HL-60 (cell line): ENCODE measurements around the gene GNAT2.

Experiments
- GABPA ChIP-seq: IDR thresholded peaks from 2 replicates; pipeline ENCODE4 v1.6.1; 2012; ENCODE audit warnings: low read depth
- POLR2AphosphoS5 ChIP-seq: IDR thresholded peaks from 2 replicates; pipeline ENCODE4 v1.6.1; 2012; ENCODE audit warnings: low read depth
- SPI1 ChIP-seq: IDR thresholded peaks from 2 replicates; pipeline ENCODE4 v1.6.1; 2012; ENCODE audit warnings: low read depth, mild to moderate bottlenecking, borderline replicate concordance
- TF ChIP-seq, protein P1 (sequence below): IDR thresholded peaks from one replicate; pipeline ENCODE4 v1.5.1; 2011; ENCODE audit warnings: low read length, control low read depth, inconsistent platforms; ENCODE audit not compliant: insufficient read depth
- TF ChIP-seq, protein P2 (sequence below): IDR thresholded peaks from 2 replicates; pipeline ENCODE4 v1.6.1; 2012; ENCODE audit warnings: low read depth; ENCODE audit not compliant: insufficient replicate concordance

DNA sequence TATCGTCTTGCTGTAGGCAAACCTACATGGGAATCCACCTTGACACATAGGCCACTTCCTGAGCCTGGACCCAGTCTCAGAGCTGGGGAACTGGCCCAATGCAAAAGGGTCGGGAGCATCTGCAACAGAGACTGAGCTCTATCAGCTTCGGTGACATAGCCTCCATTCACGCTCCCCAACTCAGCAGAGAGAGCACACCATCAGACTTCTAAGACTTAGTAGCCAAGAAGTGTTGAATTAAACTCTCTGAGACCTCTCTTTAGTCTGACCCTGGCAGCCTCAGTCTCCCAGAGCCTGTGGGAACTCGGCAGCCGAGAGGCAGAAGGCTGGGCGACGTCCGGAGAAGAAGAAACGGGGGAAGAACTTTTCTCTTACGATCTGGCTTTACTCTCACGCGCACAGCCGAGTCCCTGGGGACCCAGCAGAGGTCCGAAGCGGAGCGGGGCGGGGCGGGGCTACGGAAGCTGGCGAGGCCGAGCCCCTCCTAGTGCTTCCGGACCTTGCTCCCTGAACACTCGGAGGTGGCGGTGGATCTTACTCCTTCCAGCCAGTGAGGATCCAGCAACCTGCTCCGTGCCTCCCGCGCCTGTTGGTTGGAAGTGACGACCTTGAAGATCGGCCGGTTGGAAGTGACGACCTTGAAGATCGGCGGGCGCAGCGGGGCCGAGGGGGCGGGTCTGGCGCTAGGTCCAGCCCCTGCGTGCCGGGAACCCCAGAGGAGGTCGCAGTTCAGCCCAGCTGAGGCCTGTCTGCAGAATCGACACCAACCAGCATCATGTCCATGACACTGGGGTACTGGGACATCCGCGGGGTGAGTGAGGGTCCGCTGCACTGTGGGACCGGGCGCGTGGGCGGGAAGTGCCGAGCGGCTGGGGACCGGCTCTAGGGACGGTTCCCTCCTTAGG is 36.5 kb upstream of the GNAT2 start, which contains the start of gene GSTM4:
- TF ChIP-seq, protein P1, sequence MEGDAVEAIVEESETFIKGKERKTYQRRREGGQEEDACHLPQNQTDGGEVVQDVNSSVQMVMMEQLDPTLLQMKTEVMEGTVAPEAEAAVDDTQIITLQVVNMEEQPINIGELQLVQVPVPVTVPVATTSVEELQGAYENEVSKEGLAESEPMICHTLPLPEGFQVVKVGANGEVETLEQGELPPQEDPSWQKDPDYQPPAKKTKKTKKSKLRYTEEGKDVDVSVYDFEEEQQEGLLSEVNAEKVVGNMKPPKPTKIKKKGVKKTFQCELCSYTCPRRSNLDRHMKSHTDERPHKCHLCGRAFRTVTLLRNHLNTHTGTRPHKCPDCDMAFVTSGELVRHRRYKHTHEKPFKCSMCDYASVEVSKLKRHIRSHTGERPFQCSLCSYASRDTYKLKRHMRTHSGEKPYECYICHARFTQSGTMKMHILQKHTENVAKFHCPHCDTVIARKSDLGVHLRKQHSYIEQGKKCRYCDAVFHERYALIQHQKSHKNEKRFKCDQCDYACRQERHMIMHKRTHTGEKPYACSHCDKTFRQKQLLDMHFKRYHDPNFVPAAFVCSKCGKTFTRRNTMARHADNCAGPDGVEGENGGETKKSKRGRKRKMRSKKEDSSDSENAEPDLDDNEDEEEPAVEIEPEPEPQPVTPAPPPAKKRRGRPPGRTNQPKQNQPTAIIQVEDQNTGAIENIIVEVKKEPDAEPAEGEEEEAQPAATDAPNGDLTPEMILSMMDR = no peak
- TF ChIP-seq GABPA (no peak), POLR2AphosphoS5 (no peak), SPI1 (no peak)
- TF ChIP-seq, protein P2, sequence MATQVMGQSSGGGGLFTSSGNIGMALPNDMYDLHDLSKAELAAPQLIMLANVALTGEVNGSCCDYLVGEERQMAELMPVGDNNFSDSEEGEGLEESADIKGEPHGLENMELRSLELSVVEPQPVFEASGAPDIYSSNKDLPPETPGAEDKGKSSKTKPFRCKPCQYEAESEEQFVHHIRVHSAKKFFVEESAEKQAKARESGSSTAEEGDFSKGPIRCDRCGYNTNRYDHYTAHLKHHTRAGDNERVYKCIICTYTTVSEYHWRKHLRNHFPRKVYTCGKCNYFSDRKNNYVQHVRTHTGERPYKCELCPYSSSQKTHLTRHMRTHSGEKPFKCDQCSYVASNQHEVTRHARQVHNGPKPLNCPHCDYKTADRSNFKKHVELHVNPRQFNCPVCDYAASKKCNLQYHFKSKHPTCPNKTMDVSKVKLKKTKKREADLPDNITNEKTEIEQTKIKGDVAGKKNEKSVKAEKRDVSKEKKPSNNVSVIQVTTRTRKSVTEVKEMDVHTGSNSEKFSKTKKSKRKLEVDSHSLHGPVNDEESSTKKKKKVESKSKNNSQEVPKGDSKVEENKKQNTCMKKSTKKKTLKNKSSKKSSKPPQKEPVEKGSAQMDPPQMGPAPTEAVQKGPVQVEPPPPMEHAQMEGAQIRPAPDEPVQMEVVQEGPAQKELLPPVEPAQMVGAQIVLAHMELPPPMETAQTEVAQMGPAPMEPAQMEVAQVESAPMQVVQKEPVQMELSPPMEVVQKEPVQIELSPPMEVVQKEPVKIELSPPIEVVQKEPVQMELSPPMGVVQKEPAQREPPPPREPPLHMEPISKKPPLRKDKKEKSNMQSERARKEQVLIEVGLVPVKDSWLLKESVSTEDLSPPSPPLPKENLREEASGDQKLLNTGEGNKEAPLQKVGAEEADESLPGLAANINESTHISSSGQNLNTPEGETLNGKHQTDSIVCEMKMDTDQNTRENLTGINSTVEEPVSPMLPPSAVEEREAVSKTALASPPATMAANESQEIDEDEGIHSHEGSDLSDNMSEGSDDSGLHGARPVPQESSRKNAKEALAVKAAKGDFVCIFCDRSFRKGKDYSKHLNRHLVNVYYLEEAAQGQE = no peak
